ENCODE measurements around the gene NDUFS2. TPM values are rescaled to one million over a fixed set of nuclear protein-coding genes. Genes with fewer than 3 reads are reported as not detected.

Gene NDUFS2
- total and polyA plus RNA-seq, 10 of the 15 experiments (the other 5 are each of a cell fraction or from before 2014, with no cell fraction given) = 66.5 to 215 (median 148) TPM

GRCh38 chr1:161225534-161226319 lies 23.6 kb downstream of the NDUFS2 start, which contains the start of gene TOMM40L:
Gene TOMM40L, plus strand, starts transcription at chr1:161226060. Its CDS starts 430 bp downstream, at chr1:161226490.
- Histone ChIP-seq H4K20me1 (ENCODE audit: control insufficient read depth, insufficient read depth) (no peaks in the 10 kb centered on the region), H3K4me2 (ENCODE audit: control insufficient read depth, insufficient read depth) (peak within 1 kb of the TSS; percentile 95), H3K79me2 (ENCODE audit: control insufficient read depth, insufficient read depth, low read length) (peaks cover 10% of the 10 kb centered on the region), H3K36me3 (ENCODE audit: control insufficient read depth in 2 of 2, insufficient read depth in 2 of 2, low read length in 1 of 2) (peaks cover 3 to 4% of the 10 kb centered on the region in 2 experiments; a peak in 2 of 4 replicates), H3K27ac (ENCODE audit: control insufficient read depth, insufficient read depth) (peak within 1 kb of the TSS; percentile 70), H3K4me1 (ENCODE audit: control insufficient read depth, insufficient read depth, low read length) (peaks cover 19% of the 10 kb centered on the region), H3K9me3 (replicated peaks; ENCODE audit: control insufficient read depth, insufficient read depth, low read length) (no peaks in the 10 kb centered on the region), H3K27me3 (replicated peaks in 1 of 2; ENCODE audit: control insufficient read depth in 2 of 2, insufficient read depth in 2 of 2, low read length in 1 of 2) (no peaks in the 10 kb centered on the region), H3K9ac (ENCODE audit: control insufficient read depth, insufficient read depth, low read length) (peak within 1 kb of the TSS; percentile 77), H2AFZ (ENCODE audit: control insufficient read depth, low read depth, low read length) (peak within 1 kb of the TSS; percentile 98), H3K4me3 (peak within 1 kb of the TSS; percentile 83)
- no TSS peak for BruUV-seq (replicated peaks)
- POLR2A ChIA-PET = interaction anchor here (0.6 to 1.6 kb wide), 21 partner anchors 15 to 268 kb away, joined by 3 to 22 read pairs (median 4); partner anchors contain the start of genes CFAP126, NDUFS2 and PPOX
- FAIRE-seq = peak; percentile 94
- SMC1A ChIA-PET (ENCODE audit: uncharacterized antibody, unreplicated experiment) = interaction anchor here (0.6 to 6.3 kb wide), 36 partner anchors 9 to 825 kb away, joined by 3 to 72 read pairs (median 6); partner anchors contain the start of genes CFAP126, FCER1G, NDUFS2 and PPOX
- intact Hi-C loops (cut with micrococcal nuclease; ENCODE audit: unreplicated experiment) (loop anchor here (1.0 to 5.0 kb wide), 4 partner anchors 23 to 82 kb away; partner anchors contain the start of genes MPZ and NDUFS2), in situ Hi-C loops (cut with MboI) (loop anchor here (5.0 kb wide), 2 partner anchors 67 to 157 kb away; no protein-coding TSS in a partner anchor)
- CTCF ChIA-PET = interaction anchor here (0.6 to 17.1 kb wide), 44 partner anchors 9 to 524 kb away, joined by 3 to 385 read pairs (median 4); partner anchors contain the start of genes ADAMTS4, B4GALT3, CFAP126 and DUSP12
- RAD21 ChIA-PET (ENCODE audit: unreplicated experiment) = interaction anchor here (0.7 to 5.0 kb wide), 36 partner anchors 9 to 1302 kb away, joined by 3 to 77 read pairs (median 7); partner anchors contain the start of genes ADAMTS4, B4GALT3, CFAP126 and DEDD
- 6% methylated on average over 16 of the region's 16 CpGs for WGBS (ENCODE audit: insufficient coverage, insufficient replicate concordance, low lambda C conversion rate, missing lambda C conversion rate)
- DNase-seq (ENCODE audit: low read depth, low spot score) = peak; percentile 97
- ATAC-seq = peak; percentile 96
- TF ChIP-seq SIN3A (IDR thresholded peaks at IDR 0.05; ENCODE audit: low read depth, low read length) (0 out of 2 replicates have a peak, but pooled peaks have one; percentile 72), POLR2AphosphoS2 (IDR thresholded peaks at IDR 0.05; ENCODE audit: low read depth, low read length) (no peak), MXI1 (IDR thresholded peaks at IDR 0.05; ENCODE audit: low read depth, low read length) (peak; percentile 91), SREBF1 (IDR thresholded peaks at IDR 0.05; ENCODE audit: low read length) (no peak), CHD4 (IDR thresholded peaks at IDR 0.05) (no peak), EGR1 (IDR thresholded peaks at IDR 0.05; ENCODE audit: borderline replicate concordance in 1 of 2, low read depth in 2 of 2, low read length in 2 of 2) (no peak), MTA3 (IDR thresholded peaks at IDR 0.05; ENCODE audit: borderline replicate concordance, low read length) (no peak), RELA (IDR thresholded peaks at IDR 0.05; ENCODE audit: borderline replicate concordance, partially characterized antibody) (peak; percentile 13), KAT2A (conservative IDR thresholded peaks at IDR 0.05; ENCODE audit: control insufficient read depth, low read depth, low read length) (no peak), BMI1 (IDR thresholded peaks at IDR 0.05; ENCODE audit: borderline replicate concordance) (no peak), ZNF217 (IDR thresholded peaks at IDR 0.05) (no peak), E4F1 (IDR thresholded peaks at IDR 0.05; ENCODE audit: borderline replicate concordance, partially characterized antibody) (no peak), HDGF (IDR thresholded peaks at IDR 0.05) (peak; percentile 62), IKZF2 (IDR thresholded peaks at IDR 0.05) (no peak; a peak in 1 of 4 replicates), PML (IDR thresholded peaks at IDR 0.05; ENCODE audit: low read length) (no peak), SKIL (IDR thresholded peaks at IDR 0.05; ENCODE audit: low read depth, poor library complexity, severe bottlenecking) (peak; percentile 33), MTA2 (IDR thresholded peaks at IDR 0.05; ENCODE audit: low read depth) (0 out of 2 replicates have a peak, but pooled peaks have one; percentile 9), RBBP5 (conservative IDR thresholded peaks at IDR 0.05) (no peak)
